ENCODE data around the gene SLC29A1.

- TF ChIP-seq CTCF (IDR thresholded peaks at IDR 0.05; ENCODE audit: extremely low read depth in 1 of 2, insufficient read depth in 1 of 2, low read depth in 1 of 2, low read length in 2 of 2), result no peak
- no peak for TF ChIP-seq JUN (IDR thresholded peaks at IDR 0.05; ENCODE audit: borderline replicate concordance, insufficient read depth, insufficient read length, low read depth)
- no peak for TF ChIP-seq EZH2 (IDR thresholded peaks at IDR 0.05; ENCODE audit: borderline replicate concordance, low read depth, low read length, severe bottlenecking)
These were observed 902 bp downstream of the SLC29A1 start for GRCh38 chr6:44224029-44224964.
